ENCODE data around the gene AK8.

AK8 gene

DNA sequence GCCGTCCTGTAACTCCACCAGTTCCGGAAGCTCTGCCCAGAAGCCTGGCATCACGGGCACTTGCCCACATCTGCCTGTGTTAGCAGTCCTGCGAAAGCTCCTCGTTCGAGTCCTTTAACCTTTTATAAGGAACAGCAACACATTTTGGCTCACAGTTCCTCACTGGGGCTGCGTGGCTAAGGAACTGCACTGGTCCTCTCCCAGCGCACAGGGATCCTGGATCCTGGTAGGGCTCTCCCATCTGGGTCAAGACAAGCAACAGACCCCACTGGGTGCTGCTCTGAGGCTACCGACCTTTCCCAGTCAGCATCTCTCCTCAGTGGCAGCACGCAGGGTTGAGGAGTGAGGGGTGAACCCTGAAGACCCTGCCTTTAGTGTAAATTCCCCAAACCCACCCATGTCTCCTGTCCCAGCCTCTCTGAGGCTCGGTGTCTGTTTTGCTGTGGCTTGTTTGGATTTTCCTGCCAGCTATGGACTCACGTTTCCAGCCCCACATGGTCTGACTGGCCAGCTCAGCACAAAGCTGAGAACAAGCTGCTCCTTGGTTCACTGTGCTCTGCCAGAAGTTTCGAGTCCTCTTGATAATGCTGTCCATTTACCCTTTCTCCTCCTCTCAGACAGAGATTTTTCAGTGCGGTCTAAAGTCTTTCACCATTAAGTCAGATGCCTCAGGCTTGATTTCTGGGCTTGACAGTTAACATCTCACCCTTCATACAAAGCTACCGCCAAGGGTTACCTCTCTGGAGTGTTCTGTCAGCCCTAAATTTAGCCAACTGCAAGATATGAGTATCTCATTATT lies 80.0 kb downstream of the AK8 start:
- Mint-ChIP-seq H3K4me1 (no peaks in the 10 kb centered on the region), H3K27me3 (peaks cover 8% of the 10 kb centered on the region), H3K27ac (no peak overlapping the region), H3K4me3 (no peak overlapping the region), H3K9me3 (no peaks in the 10 kb centered on the region), H3K36me3 (no peaks in the 10 kb centered on the region)
- DNase-seq (ENCODE audit: low spot score in 2 of 2) (no peak), ATAC-seq (ENCODE audit: low read depth) (no peak)

DNA sequence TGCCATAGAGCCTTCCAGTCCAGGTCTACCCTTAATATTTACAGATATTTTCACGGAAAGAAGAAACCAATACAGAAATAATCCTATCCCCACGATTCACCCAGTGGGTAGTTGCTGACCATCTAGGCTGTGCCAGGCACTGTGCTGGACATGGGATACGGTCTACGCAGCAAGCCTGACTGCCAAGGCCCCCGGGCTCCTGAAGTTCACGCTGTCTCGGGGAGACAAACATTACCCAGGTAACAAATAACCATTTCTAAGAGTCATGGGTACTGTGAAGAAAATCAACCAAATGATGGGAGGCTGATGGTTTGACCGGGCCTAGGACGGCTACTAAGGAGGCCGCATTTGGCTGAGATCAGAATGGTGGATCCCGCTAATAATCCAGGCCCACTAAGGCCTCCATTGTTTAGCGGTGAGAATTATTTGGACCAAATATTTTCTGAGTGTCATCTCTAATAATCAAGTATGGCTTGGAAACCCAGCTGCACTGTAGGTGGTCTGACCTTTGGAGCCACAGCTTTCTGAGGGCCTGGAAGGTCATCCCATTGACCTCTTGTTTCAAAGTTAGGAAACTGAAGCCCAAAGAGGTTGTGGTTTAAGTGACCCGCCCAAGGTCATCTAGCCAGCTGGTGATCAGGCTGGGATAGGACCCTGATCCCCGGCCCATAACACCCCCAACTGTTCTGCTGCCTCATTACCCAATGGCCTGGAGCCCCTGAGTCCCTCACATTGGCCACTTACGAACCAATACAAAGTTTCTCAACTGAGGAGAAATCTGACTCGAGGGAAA lies 82.4 kb downstream of the AK8 start:
- Mint-ChIP-seq H3K27ac (no peak overlapping the region), H3K4me3 (no peak overlapping the region), H3K9me3 (peaks cover 2% of the 10 kb centered on the region), H3K27me3 (peaks cover 8% of the 10 kb centered on the region), H3K4me1 (peaks cover 3% of the 10 kb centered on the region), H3K36me3 (no peaks in the 10 kb centered on the region)
- DNase-seq (ENCODE audit: low spot score in 2 of 2) (no peak), ATAC-seq (ENCODE audit: low read depth) (no peak)

DNA sequence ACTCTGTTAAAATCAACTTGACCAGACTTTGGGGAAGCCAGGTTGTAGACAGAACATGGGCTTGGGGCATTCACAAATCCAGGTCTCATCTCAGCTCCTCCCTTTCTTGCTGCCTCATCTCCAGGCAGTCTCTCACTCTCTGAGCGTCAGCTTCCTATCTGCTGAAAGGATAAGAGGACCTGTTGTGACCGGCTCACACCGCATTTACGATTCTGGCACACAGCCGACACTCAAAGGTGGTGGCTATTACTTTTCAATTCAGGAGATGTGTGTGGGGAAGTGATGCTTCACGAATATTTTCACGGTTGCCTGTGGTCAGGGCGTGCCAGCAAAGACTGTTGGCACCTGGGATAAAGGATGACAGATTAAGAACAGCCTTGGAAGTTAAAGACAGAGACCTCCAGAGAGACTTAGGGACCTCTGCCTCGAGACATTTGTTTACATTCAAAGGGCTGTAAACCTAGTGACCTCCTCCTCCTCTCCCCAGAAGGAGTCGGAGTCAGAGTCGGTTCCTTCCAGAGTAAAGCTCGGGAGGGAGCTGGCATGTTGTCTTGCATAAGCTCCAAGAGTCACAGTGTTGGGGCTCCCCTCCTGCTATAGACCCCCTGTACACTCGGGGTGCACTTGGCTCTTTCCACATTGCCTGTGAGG lies 83.2 kb downstream of the AK8 start:
- Mint-ChIP-seq H3K9me3 (peaks cover 2% of the 10 kb centered on the region), H3K27ac (no peak overlapping the region), H3K27me3 (peaks cover 6% of the 10 kb centered on the region), H3K36me3 (no peaks in the 10 kb centered on the region), H3K4me1 (peaks cover 3% of the 10 kb centered on the region), H3K4me3 (no peak overlapping the region)
- DNase-seq (ENCODE audit: low spot score in 2 of 2): no peak
- ATAC-seq (ENCODE audit: low read depth): no peak

DNA sequence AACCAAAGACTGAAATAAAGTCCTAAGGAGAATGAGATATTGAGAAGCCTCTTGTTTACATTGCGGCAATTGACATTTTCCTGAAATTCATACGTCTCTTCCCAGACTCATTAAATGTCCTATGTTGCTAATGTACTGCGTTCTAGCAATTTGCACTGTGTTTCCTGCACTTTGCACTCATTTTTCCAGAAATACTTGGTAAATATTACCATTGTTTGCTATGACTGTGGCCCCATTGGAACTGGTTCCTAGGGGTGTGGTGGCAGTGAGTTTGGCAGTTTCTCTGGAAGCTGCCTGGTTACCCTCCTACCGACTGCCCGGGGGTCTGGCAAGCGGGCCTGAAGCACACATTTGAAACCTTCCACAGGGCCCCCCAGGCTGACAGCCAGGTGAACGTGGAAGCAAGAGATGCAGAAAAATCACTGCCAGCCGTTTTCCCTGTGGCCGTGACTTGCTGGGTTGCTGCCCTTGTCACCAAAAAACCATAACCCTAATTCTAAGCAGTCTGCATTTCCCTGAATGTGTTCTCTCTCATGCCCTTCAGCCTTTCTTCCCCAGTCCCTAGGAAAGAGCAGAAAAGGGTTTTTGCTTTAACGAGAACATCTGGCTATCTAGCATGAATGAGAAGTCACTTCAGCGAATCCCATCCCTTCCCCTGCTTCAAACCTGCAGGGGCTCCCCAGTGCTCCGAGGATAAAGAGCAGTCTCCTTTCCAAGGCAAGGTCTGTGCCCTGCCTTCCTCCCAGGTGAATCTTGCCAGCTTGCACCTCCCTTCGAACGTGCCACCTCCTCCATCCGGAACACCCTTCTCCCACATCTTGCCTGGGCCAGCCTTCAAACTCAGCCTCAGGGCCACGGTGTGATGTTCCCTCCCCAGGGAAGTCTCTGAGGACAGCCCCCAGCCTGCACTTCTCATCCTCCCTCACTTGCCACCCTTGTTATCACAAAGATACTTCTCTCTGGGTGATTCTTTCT lies 84.2 kb downstream of the AK8 start:
- H3K9me3 Mint-ChIP-seq: peaks cover 2% of the 10 kb centered on the region
- H3K27me3 Mint-ChIP-seq: peaks cover 6% of the 10 kb centered on the region
- no peak for ATAC-seq (ENCODE audit: low read depth)
- no peaks in the 10 kb centered on the region for H3K36me3 Mint-ChIP-seq
- no peak for DNase-seq (ENCODE audit: low spot score in 2 of 2)
- H3K4me3 Mint-ChIP-seq: no peak overlapping the region
- H3K4me1 Mint-ChIP-seq: peaks cover 3% of the 10 kb centered on the region
- H3K27ac Mint-ChIP-seq: no peak overlapping the region

DNA sequence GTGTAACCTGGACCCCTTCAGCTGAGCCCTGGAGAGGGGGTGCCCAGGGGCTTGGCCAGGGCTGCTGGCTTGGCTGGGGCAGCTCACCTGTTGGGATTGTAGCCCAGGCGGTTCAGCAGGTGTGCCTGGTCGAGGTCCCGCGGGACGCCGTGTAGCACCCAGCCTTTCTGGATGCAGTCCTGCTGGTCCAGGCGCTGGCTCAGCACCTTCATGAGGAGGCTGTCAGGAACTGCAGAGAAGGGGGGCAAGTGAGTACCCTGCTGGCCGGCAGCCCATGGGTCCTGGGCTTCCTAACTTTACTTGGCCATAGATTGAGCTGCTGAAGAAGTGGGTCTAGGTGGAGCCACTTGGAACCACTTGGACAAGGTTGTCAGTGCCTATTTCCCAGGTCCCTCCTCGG lies 85.5 kb downstream of the AK8 start:
- Mint-ChIP-seq H3K36me3 (peaks cover 4% of the 10 kb centered on the region), H3K4me3 (no peak overlapping the region), H3K27ac (no peak overlapping the region), H3K4me1 (peaks cover 7% of the 10 kb centered on the region), H3K27me3 (peaks cover 6% of the 10 kb centered on the region), H3K9me3 (peaks cover 4% of the 10 kb centered on the region)
- no peak for DNase-seq (ENCODE audit: low spot score in 2 of 2)
- ATAC-seq (ENCODE audit: low read depth): no peak

DNA sequence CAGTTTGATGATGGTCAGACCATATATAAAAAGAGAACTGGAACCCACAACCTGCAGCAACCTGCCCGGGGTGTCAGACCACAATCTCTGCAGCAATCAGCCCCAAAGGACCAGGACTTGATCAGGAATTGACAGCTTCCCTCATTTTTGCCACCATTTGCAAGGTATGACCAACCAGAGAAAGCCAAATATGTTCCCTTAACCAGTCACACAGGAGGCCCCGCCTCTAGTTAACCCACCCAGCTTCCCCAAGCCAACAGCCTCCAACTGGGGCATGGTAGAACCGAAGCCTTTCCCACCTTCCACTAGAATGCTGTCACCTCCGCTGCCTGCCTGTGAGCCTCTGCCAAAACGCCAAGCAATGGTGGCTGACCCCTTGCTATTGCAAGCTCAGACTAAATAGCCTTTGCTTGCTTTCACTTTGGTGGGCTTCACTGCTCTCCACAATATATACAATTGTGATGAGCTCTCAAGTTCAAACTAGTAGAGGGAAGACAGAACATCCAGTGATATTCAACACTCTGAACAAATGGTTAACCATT lies 86.3 kb downstream of the AK8 start:
- DNase-seq (ENCODE audit: low spot score in 2 of 2) (no peak), ATAC-seq (ENCODE audit: low read depth) (no peak)
- peaks cover 9% of the 10 kb centered on the region for H3K4me1 Mint-ChIP-seq
- H3K36me3 Mint-ChIP-seq: peaks cover 4% of the 10 kb centered on the region
- H3K4me3 Mint-ChIP-seq: no peak overlapping the region
- H3K27ac Mint-ChIP-seq: no peak overlapping the region
- peaks cover 6% of the 10 kb centered on the region for H3K27me3 Mint-ChIP-seq
- peaks cover 4% of the 10 kb centered on the region for H3K9me3 Mint-ChIP-seq

DNA sequence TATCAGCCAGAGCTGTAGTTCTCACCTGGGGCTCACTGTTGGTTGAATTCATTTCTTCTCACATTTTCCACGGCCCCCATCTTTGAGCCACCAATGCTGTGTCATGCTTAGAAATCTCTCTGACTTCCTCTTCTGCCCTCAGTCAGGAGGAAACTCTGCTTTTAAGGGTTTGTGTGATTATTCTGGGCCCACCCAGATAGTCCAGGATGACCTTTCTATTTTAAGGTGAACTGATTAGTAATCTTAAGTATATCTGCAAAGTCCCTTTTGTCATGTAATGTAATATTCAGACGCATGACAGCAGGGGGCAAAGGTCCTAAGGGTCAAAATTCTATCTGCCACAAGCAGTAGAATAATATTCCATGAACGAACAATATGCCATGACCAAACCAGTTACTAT lies 88.4 kb downstream of the AK8 start:
- no peak overlapping the region for H3K27ac Mint-ChIP-seq
- peaks cover 4% of the 10 kb centered on the region for H3K9me3 Mint-ChIP-seq
- H3K36me3 Mint-ChIP-seq: peaks cover 4% of the 10 kb centered on the region
- no peak overlapping the region for H3K4me3 Mint-ChIP-seq
- ATAC-seq (ENCODE audit: low read depth) (peak; percentile 29), DNase-seq (ENCODE audit: low spot score in 2 of 2) (no peak)
- peaks cover 4% of the 10 kb centered on the region for H3K27me3 Mint-ChIP-seq
- H3K4me1 Mint-ChIP-seq: peaks cover 9% of the 10 kb centered on the region

DNA sequence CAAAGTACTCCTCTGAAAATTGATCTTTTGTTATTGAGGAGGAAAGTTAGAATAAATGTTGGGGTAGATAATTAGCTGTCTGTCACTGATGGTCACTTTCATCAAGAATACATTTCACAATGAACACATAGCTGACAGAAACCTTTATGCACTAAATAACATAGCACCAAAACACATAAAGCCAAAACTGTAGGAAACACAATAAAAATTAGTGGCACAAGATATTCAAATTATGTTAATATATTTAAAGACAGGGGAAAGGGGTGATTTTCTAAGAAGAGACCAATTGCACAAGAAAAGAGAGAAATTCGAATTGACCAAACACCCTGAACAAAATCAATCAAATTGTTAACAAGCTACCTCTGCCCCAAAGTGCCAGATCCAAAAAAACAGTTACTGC lies 89.7 kb downstream of the AK8 start:
- DNase-seq (ENCODE audit: low spot score in 2 of 2) (no peak), ATAC-seq (ENCODE audit: low read depth) (no peak)
- peaks cover 4% of the 10 kb centered on the region for H3K9me3 Mint-ChIP-seq
- H3K27me3 Mint-ChIP-seq: peaks cover 7% of the 10 kb centered on the region
- H3K27ac Mint-ChIP-seq: no peak overlapping the region
- H3K36me3 Mint-ChIP-seq: peaks cover 4% of the 10 kb centered on the region
- no peak overlapping the region for H3K4me3 Mint-ChIP-seq
- peaks cover 9% of the 10 kb centered on the region for H3K4me1 Mint-ChIP-seq

DNA sequence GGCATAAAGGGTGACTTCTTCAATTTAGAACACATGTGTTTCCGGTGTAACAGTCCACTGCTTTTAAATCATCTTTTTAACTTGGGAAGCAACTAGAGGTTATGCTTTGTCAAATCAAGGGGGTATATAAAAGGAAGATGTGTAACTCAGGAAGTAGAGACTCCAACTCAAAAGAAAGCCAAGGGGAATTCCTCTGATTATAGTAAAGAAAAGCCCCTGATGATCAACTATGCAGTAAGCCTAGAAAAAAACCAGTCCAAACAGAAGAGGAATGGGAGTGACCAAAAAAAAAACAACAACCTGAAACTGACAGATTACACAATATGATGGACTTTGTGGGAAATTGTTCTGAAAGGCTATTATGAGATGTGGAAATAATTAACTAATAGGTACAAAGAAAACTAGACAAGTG lies 90.3 kb downstream of the AK8 start:
- peaks cover 4% of the 10 kb centered on the region for H3K9me3 Mint-ChIP-seq
- H3K27ac Mint-ChIP-seq: peak overlapping the region; percentile 6
- peaks cover 9% of the 10 kb centered on the region for H3K4me1 Mint-ChIP-seq
- H3K4me3 Mint-ChIP-seq: no peak overlapping the region
- ATAC-seq (ENCODE audit: low read depth) (peak; percentile 53), DNase-seq (ENCODE audit: low spot score in 2 of 2) (no peak)
- H3K36me3 Mint-ChIP-seq: peaks cover 4% of the 10 kb centered on the region
- peaks cover 7% of the 10 kb centered on the region for H3K27me3 Mint-ChIP-seq

DNA sequence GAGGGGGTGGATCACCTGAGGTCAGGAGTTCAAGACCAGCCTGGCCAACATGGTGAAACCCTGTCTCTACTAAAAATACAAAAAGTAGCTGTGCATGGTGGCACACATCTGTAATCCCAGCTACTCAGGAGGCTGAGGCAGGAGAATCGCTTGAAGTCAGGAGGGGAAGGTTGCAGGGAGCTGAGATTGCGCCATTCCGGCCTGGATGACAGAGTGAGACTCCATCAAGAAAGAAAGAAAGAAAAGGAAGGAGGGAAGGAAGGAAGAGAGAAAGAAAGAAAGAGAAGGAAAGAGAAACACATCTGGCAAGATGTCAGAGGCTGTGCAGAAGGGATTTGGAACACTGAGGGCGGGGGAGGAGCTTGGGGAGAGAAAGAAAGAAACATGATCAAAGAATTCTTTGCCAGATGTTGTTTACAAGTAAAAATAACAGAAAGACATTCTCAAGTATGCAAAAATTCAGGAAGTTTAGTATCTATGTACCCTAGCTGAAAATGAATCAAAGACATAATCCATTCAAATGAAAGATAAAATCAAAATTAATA lies 93.7 kb downstream of the AK8 start:
- Mint-ChIP-seq H3K4me3 (no peak overlapping the region), H3K9me3 (peaks cover 2% of the 10 kb centered on the region), H3K27me3 (peaks cover 11% of the 10 kb centered on the region), H3K4me1 (peaks cover 11% of the 10 kb centered on the region), H3K27ac (no peak overlapping the region), H3K36me3 (peaks cover 4% of the 10 kb centered on the region)
- DNase-seq (ENCODE audit: low spot score in 2 of 2) (no peak), ATAC-seq (ENCODE audit: low read depth) (no peak)

DNA sequence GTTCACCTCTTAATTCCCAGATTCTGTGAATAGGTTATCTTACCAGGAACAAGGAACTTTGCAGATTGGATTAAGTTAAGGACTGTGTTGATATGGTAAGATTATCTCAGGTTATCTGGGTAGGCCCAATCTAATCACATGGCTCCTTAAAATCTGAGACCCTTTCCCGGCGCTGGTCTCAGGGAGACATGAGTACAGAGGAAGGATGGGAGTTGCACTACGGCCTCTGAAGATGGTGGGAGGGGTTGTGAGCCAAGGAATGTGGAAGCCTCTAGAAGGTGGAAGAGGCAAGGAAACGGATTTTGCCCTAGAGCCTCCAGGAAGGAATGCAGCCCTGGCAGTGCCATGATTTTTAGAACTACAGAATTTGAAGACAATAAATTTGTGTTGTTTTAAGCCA lies 95.1 kb downstream of the AK8 start:
- Mint-ChIP-seq H3K4me3 (no peak overlapping the region), H3K27me3 (peaks cover 11% of the 10 kb centered on the region), H3K4me1 (peaks cover 11% of the 10 kb centered on the region), H3K27ac (no peak overlapping the region), H3K36me3 (peaks cover 4% of the 10 kb centered on the region), H3K9me3 (no peaks in the 10 kb centered on the region)
- DNase-seq (ENCODE audit: low spot score in 2 of 2) (no peak), ATAC-seq (ENCODE audit: low read depth) (no peak)

DNA sequence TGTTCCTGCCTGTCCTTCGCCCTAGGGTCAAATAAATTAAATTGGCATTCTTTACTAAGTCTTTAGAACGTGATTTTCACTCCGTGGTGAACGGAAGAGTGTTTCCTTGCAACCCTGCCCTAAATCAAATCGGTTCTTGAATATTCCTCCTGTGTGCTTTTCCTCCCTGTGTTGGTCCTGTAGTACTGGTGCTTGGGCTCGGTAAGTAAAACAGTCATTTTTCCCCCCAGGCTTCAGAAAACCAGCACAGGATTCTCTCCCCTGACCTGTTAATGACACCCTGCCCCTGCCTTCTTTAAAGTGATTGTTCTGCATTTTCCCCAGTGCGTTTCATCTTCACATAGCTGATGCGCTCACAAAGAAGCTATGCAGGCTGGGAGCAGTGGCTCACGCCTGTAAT lies 96.0 kb downstream of the AK8 start:
- Mint-ChIP-seq H3K27ac (no peak overlapping the region), H3K9me3 (no peaks in the 10 kb centered on the region), H3K4me3 (no peak overlapping the region), H3K36me3 (peaks cover 2% of the 10 kb centered on the region), H3K27me3 (peaks cover 11% of the 10 kb centered on the region), H3K4me1 (peaks cover 5% of the 10 kb centered on the region)
- no peak for DNase-seq (ENCODE audit: low spot score in 2 of 2)
- no peak for ATAC-seq (ENCODE audit: low read depth)
